GM12878 (cell line): Measurements from ENCODE around the gene OR10H1. TPM values are rescaled to one million over a fixed set of nuclear protein-coding genes. Genes with fewer than 3 reads are reported as not detected.
A peak's percentile ranks its signal among the peaks of the same experiment; 100 is the strongest.

Experiments used
- ASH2L ChIP-seq: fragments of 300-600, 200-600 bp; sonication (generic); IDR thresholded peaks from 2 replicates; pipeline ENCODE4 v1.6.1; 2017; ENCODE audit warnings: low read depth, mild to moderate bottlenecking, borderline replicate concordance
- CUX1 ChIP-seq: IDR thresholded peaks from 2 replicates; pipeline ENCODE4 v1.6.1; 2012; ENCODE audit warnings: improper control_type of control experiment, low read depth, low read length; ENCODE audit not compliant: insufficient replicate concordance
- ESRRA ChIP-seq: IDR thresholded peaks from 2 replicates; pipeline ENCODE4 v1.6.1; 2012; ENCODE audit warnings: mild to moderate bottlenecking, low read length, improper control_type of control experiment
- KLF5 ChIP-seq: fragments of 450-650 bp; IDR thresholded peaks from 2 replicates; pipeline ENCODE4 v1.6.1; 2014; ENCODE audit warnings: mild to moderate bottlenecking; ENCODE audit not compliant: partially characterized antibody
- NFXL1 ChIP-seq: fragments of 450-650 bp; IDR thresholded peaks from 2 replicates; pipeline ENCODE4 v1.6.1; 2017; ENCODE audit warnings: antibody characterized with exemption, mild to moderate bottlenecking, borderline replicate concordance
- POU2F2 ChIP-seq: IDR thresholded peaks from 3 replicates; pipeline ENCODE4 v1.6.1; 2011; ENCODE audit warnings: low read depth, mild to moderate bottlenecking, low read length, borderline replicate concordance
- SIN3A ChIP-seq: IDR thresholded peaks from 2 replicates; pipeline ENCODE4 v1.6.1; 2012; ENCODE audit warnings: low read depth, low read length, improper control_type of control experiment
- SKIL ChIP-seq: fragments of 450-650 bp; IDR thresholded peaks from 2 replicates; pipeline ENCODE4 v1.6.1; 2017; ENCODE audit warnings: mild to moderate bottlenecking, low read depth, inconsistent platforms; ENCODE audit not compliant: poor library complexity, severe bottlenecking
- SMARCA5 ChIP-seq: fragments of 450-650 bp; IDR thresholded peaks from 2 replicates; pipeline ENCODE4 v1.6.1; 2017; ENCODE audit warnings: mild to moderate bottlenecking
- TCF7 ChIP-seq: IDR thresholded peaks from 2 replicates; pipeline ENCODE4 v1.6.1; 2014; ENCODE audit warnings: antibody characterized with exemption, borderline replicate concordance
- ZNF24 ChIP-seq: fragments of 450-650 bp; IDR thresholded peaks from 2 replicates; pipeline ENCODE4 v1.6.1; 2017; ENCODE audit warnings: antibody characterized with exemption, mild to moderate bottlenecking
- polyA plus RNA-seq, 11 experiments: library from polyadenylated mRNA; depleted of rRNA in 4 of 11; unstranded in 6 of 11; stranded (reverse) in 5 of 11; fragments of >200 nt; fragmentation: Nextera tagmentation in 4 of 11; fragmentation: Illumina TruSeq in 1 of 11; extraction: Ambion mirVana in 4 of 11; extraction: Trizol in 1 of 11; gene quantifications; 1 replicate in 1 of 11; 2 replicates in 10 of 11; pipeline versions ENCODE4 v1.2.1 to v1.2.3, GENCODE V29; 2011 to 2016; ENCODE audit warnings: inconsistent platforms in 2 of 11, missing spikeins in 2 of 11, low read depth in 1 of 11
- total RNA-seq, 4 experiments: library from RNA; depleted of rRNA in 3 of 4; stranded (reverse); fragments of >200 nt in 3 of 4; fragmentation: Illumina TruSeq in 1 of 4; extraction: Trizol in 1 of 4; gene quantifications; 2 replicates each; pipeline versions ENCODE4 v1.2.1 to v1.2.3, GENCODE V29; 2013 to 2021
- TF ChIP-seq, protein P1 (sequence below): fragments of 450-650 bp; conservative IDR thresholded peaks from 2 replicates; pipeline ENCODE4 v1.6.1; 2017; ENCODE audit warnings: mild to moderate bottlenecking, moderate library complexity
- TF ChIP-seq, protein P2 (sequence below): fragments of 450-650 bp; IDR thresholded peaks from 2 replicates; pipeline ENCODE4 v1.6.1; 2017; ENCODE audit warnings: mild to moderate bottlenecking
- TF ChIP-seq, protein P3 (sequence below): fragments of 450-650 bp; IDR thresholded peaks from 2 replicates; pipeline ENCODE4 v1.6.1; 2017; ENCODE audit warnings: antibody characterized with exemption, mild to moderate bottlenecking, moderate library complexity

OR10H1 gene
- total and polyA plus RNA-seq, 10 of the 15 experiments (the other 5 are each of a cell fraction or from before 2014, with no cell fraction given) = not detected

DNA sequence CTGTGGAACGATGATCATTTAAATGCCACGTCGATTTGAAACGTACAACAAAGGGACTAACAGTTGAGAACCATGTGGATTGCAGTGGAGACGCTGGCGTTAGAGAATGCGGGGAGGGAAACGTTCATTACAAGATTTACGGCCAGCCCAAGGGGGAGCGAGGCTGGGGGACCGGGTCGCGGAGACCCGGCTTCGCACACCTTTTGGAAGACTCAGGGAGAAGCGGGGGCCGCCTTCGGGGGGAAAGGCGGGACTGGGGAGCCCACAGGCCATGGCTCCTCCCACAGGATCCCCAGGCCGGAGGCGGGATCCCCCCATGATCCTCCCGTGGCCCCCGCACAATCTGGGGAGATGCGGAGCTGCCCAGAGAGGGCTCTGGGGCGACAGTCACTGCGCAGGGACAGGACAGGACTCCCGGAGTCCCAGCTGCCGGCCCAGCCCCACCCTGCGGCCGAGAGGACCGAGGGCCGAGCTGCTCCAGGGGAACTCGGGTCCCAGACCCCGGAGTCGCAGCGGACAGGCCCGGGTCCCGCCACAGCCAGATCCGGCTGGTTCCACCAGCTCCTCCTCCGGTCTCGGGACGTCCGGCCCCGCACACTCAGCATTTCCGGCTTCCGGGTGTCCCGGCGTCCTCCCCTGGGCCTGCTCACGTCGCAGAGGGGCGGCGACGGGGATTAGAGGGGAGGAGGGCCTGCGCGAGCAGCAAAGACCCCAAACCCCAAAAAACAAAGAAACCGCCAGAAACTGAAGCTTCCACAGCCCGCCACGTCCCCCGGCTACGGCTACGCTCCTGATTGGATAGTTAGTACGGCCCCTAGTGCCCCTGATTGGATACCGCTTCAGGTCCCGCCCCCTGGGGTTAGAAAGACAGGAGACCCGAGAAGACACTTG lies 21.1 kb upstream of the OR10H1 start (continued):
- TF ChIP-seq CUX1 (no peak), ZNF24 (no peak), TCF7 (no peak), SKIL (no peak), NFXL1 (no peak), SIN3A (no peak), ESRRA (no peak), KLF5 (no peak), SMARCA5 (no peak), ASH2L (no peak), POU2F2 (peak; percentile 81; the same call in 2 of the 3 replicates)
- TF ChIP-seq, protein P1, sequence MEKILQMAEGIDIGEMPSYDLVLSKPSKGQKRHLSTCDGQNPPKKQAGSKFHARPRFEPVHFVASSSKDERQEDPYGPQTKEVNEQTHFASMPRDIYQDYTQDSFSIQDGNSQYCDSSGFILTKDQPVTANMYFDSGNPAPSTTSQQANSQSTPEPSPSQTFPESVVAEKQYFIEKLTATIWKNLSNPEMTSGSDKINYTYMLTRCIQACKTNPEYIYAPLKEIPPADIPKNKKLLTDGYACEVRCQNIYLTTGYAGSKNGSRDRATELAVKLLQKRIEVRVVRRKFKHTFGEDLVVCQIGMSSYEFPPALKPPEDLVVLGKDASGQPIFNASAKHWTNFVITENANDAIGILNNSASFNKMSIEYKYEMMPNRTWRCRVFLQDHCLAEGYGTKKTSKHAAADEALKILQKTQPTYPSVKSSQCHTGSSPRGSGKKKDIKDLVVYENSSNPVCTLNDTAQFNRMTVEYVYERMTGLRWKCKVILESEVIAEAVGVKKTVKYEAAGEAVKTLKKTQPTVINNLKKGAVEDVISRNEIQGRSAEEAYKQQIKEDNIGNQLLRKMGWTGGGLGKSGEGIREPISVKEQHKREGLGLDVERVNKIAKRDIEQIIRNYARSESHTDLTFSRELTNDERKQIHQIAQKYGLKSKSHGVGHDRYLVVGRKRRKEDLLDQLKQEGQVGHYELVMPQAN = no peak
- TF ChIP-seq, protein P2, sequence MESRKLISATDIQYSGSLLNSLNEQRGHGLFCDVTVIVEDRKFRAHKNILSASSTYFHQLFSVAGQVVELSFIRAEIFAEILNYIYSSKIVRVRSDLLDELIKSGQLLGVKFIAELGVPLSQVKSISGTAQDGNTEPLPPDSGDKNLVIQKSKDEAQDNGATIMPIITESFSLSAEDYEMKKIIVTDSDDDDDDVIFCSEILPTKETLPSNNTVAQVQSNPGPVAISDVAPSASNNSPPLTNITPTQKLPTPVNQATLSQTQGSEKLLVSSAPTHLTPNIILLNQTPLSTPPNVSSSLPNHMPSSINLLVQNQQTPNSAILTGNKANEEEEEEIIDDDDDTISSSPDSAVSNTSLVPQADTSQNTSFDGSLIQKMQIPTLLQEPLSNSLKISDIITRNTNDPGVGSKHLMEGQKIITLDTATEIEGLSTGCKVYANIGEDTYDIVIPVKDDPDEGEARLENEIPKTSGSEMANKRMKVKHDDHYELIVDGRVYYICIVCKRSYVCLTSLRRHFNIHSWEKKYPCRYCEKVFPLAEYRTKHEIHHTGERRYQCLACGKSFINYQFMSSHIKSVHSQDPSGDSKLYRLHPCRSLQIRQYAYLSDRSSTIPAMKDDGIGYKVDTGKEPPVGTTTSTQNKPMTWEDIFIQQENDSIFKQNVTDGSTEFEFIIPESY = no peak
- TF ChIP-seq, protein P3, sequence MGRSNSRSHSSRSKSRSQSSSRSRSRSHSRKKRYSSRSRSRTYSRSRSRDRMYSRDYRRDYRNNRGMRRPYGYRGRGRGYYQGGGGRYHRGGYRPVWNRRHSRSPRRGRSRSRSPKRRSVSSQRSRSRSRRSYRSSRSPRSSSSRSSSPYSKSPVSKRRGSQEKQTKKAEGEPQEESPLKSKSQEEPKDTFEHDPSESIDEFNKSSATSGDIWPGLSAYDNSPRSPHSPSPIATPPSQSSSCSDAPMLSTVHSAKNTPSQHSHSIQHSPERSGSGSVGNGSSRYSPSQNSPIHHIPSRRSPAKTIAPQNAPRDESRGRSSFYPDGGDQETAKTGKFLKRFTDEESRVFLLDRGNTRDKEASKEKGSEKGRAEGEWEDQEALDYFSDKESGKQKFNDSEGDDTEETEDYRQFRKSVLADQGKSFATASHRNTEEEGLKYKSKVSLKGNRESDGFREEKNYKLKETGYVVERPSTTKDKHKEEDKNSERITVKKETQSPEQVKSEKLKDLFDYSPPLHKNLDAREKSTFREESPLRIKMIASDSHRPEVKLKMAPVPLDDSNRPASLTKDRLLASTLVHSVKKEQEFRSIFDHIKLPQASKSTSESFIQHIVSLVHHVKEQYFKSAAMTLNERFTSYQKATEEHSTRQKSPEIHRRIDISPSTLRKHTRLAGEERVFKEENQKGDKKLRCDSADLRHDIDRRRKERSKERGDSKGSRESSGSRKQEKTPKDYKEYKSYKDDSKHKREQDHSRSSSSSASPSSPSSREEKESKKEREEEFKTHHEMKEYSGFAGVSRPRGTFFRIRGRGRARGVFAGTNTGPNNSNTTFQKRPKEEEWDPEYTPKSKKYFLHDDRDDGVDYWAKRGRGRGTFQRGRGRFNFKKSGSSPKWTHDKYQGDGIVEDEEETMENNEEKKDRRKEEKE = no peak
